ENCODE data around the gene IGSF9.

Gene IGSF9

DNA sequence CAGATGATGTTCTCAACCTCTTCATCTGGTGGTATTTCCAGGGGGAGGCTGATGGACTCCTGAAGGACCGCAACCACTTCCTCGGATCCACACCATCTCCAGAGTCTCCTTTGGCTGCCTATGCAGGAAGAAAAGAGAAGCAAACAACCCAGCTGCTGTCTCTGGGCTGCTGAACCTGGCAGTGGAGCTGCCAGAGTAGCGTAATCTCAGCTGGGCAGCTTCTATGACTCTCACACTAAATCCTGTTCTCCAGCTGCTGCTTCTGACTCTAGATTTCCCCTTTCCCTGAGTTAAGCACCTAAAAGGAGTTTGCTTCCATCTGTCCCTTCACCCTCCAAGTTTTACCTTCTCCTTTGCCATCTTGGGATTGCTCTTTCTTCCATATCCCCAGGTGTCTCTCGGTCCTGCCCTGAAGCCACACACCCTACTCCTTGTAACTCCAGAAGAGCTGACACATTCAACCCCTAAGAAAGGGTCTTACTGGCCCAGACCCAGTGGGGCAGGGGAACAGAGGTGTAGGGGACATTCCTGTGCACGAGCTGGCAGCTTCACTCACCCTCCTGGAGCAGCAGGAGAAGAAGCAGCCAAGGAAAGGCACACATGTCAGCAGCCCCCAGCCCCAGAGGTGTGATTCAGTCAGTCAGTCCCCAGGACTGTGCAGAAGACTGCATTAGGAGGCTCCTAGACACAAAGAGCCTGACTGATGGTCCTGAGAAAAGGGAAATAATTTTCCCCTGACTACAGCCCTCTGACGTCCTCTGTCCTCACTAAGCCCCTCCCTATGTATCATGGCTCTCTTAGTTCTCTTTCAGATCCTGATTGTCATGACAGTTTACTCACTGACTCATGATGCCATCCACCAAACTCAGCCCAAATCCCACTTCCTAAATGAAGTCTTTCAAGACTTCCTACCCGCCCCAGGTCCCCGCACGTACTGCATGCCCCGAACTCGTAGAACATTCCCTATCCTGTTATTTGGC lies 8.4 kb upstream of the IGSF9 start, which contains the start of gene SLAMF9:
Gene SLAMF9 (minus strand): TSS at position 702 of the 980 bp plus-strand sequence. CDS start 100 bp downstream, at position 602.
- FAIRE-seq (no peak), DNase-seq (ENCODE audit: insufficient read length, low spot score) (no peak)
- TF ChIP-seq PAX5 (IDR thresholded peaks at IDR 0.05; ENCODE audit: insufficient read depth, low read length, severe bottlenecking) (no peak), POLR2A (IDR thresholded peaks at IDR 0.05; ENCODE audit: low read depth, low read length) (no peak)

DNA sequence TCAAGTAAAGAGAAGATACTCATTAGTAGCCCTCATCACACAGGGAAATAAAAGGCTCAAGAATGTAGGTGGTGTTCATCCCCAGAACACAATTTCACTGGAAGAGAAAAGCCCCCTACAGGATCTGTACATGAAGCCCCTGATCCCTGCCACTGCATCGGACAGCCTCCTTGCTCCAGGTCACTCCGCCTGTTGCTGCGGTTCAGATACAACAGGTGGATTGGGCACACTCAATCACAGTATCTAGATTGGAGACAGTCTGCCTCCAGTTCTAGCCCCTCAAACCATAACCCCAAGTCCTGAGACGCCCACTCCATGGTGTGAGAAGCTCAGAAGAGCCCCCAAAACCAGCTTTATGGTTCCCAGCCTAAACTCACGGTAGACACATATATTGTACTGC lies 7.5 kb upstream of the IGSF9 start:
- TF ChIP-seq PAX5 (IDR thresholded peaks at IDR 0.05; ENCODE audit: insufficient read depth, low read length, severe bottlenecking) (no peak), SPI1 (IDR thresholded peaks at IDR 0.05; ENCODE audit: low read depth, low read length) (no peak), POLR2A (IDR thresholded peaks at IDR 0.05; ENCODE audit: low read depth, low read length) (no peak)
- DNase-seq (ENCODE audit: insufficient read length, low spot score), result no peak
- no peak for FAIRE-seq

DNA sequence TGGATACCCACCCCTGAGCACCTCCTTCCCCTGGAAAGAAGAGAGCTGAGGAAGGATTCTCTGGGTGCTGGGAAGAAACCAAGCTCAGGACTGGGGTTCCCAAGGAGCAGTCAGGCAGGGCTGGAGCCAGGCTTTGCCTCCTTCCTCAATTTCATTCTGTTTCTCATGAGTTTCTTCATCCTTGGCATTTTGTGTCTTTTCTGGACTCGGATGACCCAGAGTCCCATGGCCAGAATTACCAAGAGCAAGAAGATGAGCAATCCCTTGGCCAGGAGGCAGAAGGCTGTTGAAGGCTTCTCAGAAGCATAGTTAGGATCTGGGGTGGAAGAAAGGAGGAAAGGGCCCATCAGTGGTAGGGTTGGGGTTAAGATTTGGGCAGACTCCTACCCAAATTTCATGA lies 6.1 kb upstream of the IGSF9 start:
- FAIRE-seq, result no peak
- DNase-seq (ENCODE audit: insufficient read length, low spot score), result no peak
- TF ChIP-seq POLR2A (IDR thresholded peaks at IDR 0.05; ENCODE audit: low read depth, low read length) (no peak), PAX5 (IDR thresholded peaks at IDR 0.05; ENCODE audit: insufficient read depth, low read length, severe bottlenecking) (no peak), POU2F2 (IDR thresholded peaks at IDR 0.05; ENCODE audit: low read depth, low read length) (no peak), SPI1 (IDR thresholded peaks at IDR 0.05; ENCODE audit: low read depth, low read length) (no peak), POLR2AphosphoS5 (IDR thresholded peaks at IDR 0.05; ENCODE audit: low read depth, low read length) (no peak), TAF1 (IDR thresholded peaks at IDR 0.05; ENCODE audit: low read depth, low read length) (no peak)

DNA sequence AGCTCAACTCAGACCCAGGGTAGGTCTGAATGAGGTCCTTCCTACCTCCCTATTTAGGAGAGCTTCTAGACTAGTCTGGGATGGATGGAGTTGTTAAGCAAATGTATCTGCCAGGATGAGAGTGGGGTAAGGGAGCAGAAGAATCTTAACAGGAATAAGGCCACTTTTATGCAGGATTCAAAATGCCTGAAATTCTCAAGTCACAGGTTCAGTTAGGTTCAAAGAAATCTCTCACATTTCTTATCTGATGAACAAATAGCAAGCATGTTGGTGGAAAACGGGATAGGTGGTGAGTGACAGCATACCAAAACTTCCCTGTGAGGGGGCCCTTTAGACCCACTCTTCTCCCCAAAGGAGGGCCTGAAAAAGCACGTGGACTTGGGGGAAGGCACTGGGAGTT lies 5.6 kb upstream of the IGSF9 start:
- TF ChIP-seq PAX5 (IDR thresholded peaks at IDR 0.05; ENCODE audit: insufficient read depth, low read length, severe bottlenecking) (no peak), POLR2AphosphoS5 (IDR thresholded peaks at IDR 0.05; ENCODE audit: low read depth, low read length) (no peak), TAF1 (IDR thresholded peaks at IDR 0.05; ENCODE audit: low read depth, low read length) (no peak), POLR2A (IDR thresholded peaks at IDR 0.05; ENCODE audit: low read depth, low read length) (no peak), POU2F2 (IDR thresholded peaks at IDR 0.05; ENCODE audit: low read depth, low read length) (no peak), SPI1 (IDR thresholded peaks at IDR 0.05; ENCODE audit: low read depth, low read length) (no peak)
- no peak for DNase-seq (ENCODE audit: insufficient read length, low spot score)
- FAIRE-seq, result no peak

DNA sequence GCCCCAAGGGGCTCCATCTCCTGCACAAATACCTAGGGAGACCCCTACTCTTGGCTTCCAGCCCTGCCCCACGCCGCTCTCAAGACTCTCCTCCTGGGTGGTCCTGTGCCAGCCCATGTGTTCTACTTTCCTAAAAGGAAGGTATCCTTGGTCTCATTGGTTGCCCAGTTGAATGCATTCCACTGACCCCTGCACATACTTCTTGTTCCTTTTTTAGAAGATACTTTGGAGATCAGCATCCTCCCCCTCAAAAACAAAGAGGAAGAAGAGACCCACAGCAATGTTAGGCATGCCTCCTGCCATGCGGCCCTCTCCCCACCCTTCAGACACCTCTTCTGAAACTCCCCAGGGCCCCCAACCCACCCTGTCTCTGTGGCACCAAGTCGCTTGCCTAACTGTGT lies 4.6 kb upstream of the IGSF9 start:
- TF ChIP-seq SPI1 (IDR thresholded peaks at IDR 0.05; ENCODE audit: low read depth, low read length) (no peak), POLR2AphosphoS5 (IDR thresholded peaks at IDR 0.05; ENCODE audit: low read depth, low read length) (no peak), POLR2A (IDR thresholded peaks at IDR 0.05; ENCODE audit: low read depth, low read length) (no peak), TAF1 (IDR thresholded peaks at IDR 0.05; ENCODE audit: low read depth, low read length) (no peak), POU2F2 (IDR thresholded peaks at IDR 0.05; ENCODE audit: low read depth, low read length) (no peak), PAX5 (IDR thresholded peaks at IDR 0.05; ENCODE audit: insufficient read depth, low read length, severe bottlenecking) (no peak)
- no peak for DNase-seq (ENCODE audit: insufficient read length, low spot score)
- FAIRE-seq, result no peak

DNA sequence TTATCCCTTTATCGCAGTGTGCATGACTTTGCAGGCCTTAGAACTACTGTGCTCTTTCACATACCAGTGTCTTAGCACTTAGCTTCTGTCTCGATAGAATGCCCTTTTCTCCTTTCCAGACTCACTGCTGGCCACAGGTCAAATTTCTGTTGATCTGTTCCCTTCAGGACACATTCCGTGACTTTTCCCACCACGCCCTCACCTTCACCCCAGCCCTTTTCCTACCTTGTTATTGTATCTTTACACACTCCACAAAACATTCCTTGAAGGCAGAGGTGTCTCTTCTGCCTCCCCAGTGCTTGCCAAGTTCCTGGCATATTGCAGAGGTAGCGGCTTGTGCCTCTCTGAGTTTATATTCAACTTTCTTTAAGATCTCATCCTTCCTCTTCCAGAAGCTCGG lies 3.7 kb upstream of the IGSF9 start:
- no peak for TF ChIP-seq SPI1 (IDR thresholded peaks at IDR 0.05; ENCODE audit: low read depth, low read length)
- no peak for TF ChIP-seq POLR2AphosphoS5 (IDR thresholded peaks at IDR 0.05; ENCODE audit: low read depth, low read length)
- TF ChIP-seq PAX5 (IDR thresholded peaks at IDR 0.05; ENCODE audit: insufficient read depth, low read length, severe bottlenecking), result no peak
- no peak for TF ChIP-seq POLR2A (IDR thresholded peaks at IDR 0.05; ENCODE audit: low read depth, low read length)
- TF ChIP-seq TAF1 (IDR thresholded peaks at IDR 0.05; ENCODE audit: low read depth, low read length), result no peak
- TF ChIP-seq POU2F2 (IDR thresholded peaks at IDR 0.05; ENCODE audit: low read depth, low read length), result no peak
- FAIRE-seq, result no peak
- DNase-seq (ENCODE audit: insufficient read length, low spot score), result no peak

DNA sequence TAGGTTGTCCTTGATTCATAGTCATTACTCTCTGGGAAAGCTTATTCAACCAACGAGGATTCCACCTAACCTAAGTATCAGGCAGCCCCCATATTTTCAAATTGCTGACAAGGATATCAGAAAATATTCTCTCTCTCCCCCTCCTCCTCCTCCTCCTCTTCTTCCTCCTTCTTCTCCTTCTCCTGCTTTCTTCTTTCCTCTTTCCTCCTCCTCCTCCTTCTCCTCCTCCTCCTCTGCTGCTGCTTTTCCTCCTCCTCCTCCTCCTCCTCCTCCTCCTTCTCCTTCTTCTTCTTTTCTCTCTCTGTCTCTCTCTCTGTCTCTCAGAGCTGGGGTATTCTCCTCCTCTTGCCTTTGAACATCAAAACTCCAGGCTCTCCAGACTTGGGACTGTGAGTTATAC lies 2.5 kb upstream of the IGSF9 start:
- FAIRE-seq (no peak), DNase-seq (ENCODE audit: insufficient read length, low spot score) (no peak)
- TF ChIP-seq POU2F2 (IDR thresholded peaks at IDR 0.05; ENCODE audit: low read depth, low read length) (no peak), SPI1 (IDR thresholded peaks at IDR 0.05; ENCODE audit: low read depth, low read length) (no peak), PAX5 (IDR thresholded peaks at IDR 0.05; ENCODE audit: insufficient read depth, low read length, severe bottlenecking) (no peak), POLR2A (IDR thresholded peaks at IDR 0.05; ENCODE audit: low read depth, low read length) (no peak), TAF1 (IDR thresholded peaks at IDR 0.05; ENCODE audit: low read depth, low read length) (no peak), POLR2AphosphoS5 (IDR thresholded peaks at IDR 0.05; ENCODE audit: low read depth, low read length) (no peak)

DNA sequence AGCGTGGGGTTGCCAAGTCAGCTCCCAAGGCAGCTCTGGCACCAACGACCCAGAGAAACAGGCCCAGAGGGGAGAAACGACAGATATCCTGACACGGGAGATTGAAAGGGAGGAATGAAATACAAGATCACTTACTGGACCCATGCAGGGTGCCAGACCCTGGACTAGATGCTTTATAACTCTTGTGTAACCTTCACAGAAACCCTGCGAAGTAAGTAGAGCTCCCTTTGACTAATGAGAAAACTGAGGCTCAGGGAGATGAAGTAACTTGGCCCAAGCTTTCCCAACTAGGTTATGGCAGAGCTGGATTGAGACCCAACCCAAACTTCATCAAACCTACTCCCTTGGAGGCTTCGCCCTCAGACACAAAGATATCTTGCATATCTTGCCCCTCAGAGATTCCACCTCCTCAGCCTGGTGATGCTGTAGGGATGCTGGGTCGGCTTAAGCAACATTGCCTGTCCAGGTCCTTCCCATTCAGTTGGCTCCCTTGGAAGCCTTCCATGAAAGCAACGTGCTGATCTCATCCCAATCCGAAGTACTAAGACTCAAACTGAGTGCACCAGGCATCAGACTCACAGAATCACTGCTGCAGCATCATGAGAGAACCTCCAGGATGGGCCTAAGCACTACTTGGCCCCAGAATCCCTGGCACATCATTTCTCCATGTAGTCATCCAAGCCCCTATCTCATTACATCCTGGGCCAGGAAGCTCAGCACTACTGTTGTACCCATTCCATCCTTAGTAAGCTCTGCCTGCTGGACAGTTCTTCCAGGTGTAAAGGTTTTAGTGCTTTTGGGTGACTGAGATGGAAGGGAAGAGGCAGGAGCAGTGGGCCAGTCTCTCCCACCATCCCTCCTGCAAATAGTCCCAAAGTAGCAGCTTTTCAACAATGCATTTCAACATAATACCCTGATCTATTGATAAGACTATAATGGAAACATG lies 1.1 kb upstream of the IGSF9 start:
- TF ChIP-seq PAX5 (IDR thresholded peaks at IDR 0.05; ENCODE audit: insufficient read depth, low read length, severe bottlenecking) (no peak), POLR2A (IDR thresholded peaks at IDR 0.05; ENCODE audit: low read depth, low read length) (no peak), POLR2AphosphoS5 (IDR thresholded peaks at IDR 0.05; ENCODE audit: low read depth, low read length) (no peak), TAF1 (IDR thresholded peaks at IDR 0.05; ENCODE audit: low read depth, low read length) (no peak), POU2F2 (IDR thresholded peaks at IDR 0.05; ENCODE audit: low read depth, low read length) (no peak)
- FAIRE-seq (no peak), DNase-seq (ENCODE audit: insufficient read length, low spot score) (no peak)
